Measurements from ENCODE around the gene CORO2B. TPM values are rescaled to one million over a fixed set of nuclear protein-coding genes. Genes with fewer than 3 reads are reported as not detected.

Gene CORO2B
- total and polyA plus RNA-seq, 2 of the 13 experiments (the other 11 are each of a cell fraction or from before 2014, with no cell fraction given) = 0.35 to 0.63 TPM

DNA sequence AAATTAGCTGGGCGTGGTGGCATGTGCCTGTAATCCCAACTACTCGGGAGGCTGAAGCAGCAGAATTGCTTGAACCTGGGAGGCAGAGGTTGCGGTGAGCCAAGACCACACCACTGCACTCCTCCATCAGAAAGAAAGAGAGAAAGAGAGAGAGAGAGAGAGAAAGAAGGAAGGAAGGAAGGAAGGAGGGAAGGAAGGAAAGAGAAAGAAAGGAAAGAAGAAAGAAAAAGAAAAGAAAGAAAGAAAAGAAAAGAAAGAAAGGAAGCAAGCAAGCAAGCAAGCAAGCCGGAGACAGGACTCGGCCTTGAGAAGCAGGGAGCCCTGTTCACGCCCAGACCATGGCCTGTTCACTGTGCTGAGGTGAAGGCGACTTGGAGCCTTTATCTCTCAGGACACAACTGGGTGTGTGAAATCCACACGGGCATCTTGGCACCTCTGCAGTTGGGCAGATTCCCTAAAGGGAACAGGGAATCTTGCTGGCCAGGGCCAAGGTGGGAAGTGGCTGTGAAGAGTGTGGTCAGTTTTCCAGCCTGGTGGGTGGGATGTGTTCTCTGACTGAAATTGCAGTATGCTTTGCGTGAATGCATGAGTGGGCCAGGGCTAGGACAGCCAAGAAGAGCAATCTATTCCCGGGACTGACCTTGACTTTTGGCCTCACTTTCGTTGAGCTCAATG lies 90.3 kb downstream of the CORO2B start:
- BruUV-seq (replicated peaks) = no TSS peak
- no peak for FAIRE-seq
- CTCF ChIA-PET (ENCODE audit: low intra/inter-chr PET ratio, low total read pairs) = no interaction called here

More for the DNA sequence above, 90.3 kb downstream of the CORO2B start:
- H3K9me3 ChIP-seq (ENCODE audit: low read length) = no peaks in the 10 kb centered on the region
- H4K20me1 ChIP-seq (ENCODE audit: insufficient read depth, low read length) = no peaks in the 10 kb centered on the region
- DNase-seq (ENCODE audit: low spot score) = no peak
- no peak overlapping the region for H3K27ac ChIP-seq (ENCODE audit: extremely low read length, insufficient read depth, low read length)
- intact Hi-C loops (cut with micrococcal nuclease; ENCODE audit: unreplicated experiment) = no loop called here
- peaks cover 0 to 3% of the 10 kb centered on the region in 2 experiments; a peak in 1 of 5 replicates for H3K27me3 ChIP-seq (ENCODE audit: control insufficient read depth in 1 of 2, insufficient read depth in 2 of 2, low read length in 2 of 2)
- ATAC-seq = no peak
- 30% methylated on average over 11 of the region's 11 CpGs for WGBS (ENCODE audit: low lambda C conversion rate)
- no peaks in the 10 kb centered on the region for H3K36me3 ChIP-seq (replicated peaks in 1 of 2; ENCODE audit: control insufficient read depth in 1 of 2, insufficient read depth in 2 of 2, low read length in 2 of 2)
- H3K4me1 ChIP-seq (ENCODE audit: insufficient read depth, low read length) = no peaks in the 10 kb centered on the region
- in situ Hi-C loops (cut with HindIII; ENCODE audit: extremely low pct_ligation_motif_present, low pct_unique_long_range_greater_than_20kb) = no loop called here
- TF ChIP-seq ATF4 (CRISPR knock-in tag; IDR thresholded peaks at IDR 0.05) (no peak), HNRNPH1 (optimal IDR thresholded peaks at IDR 0.05; ENCODE audit: low read depth, low read length) (no peak), ZFP91 (CRISPR knock-in tag; IDR thresholded peaks at IDR 0.05; ENCODE audit: borderline replicate concordance) (no peak), CC2D1A (CRISPR knock-in tag; IDR thresholded peaks at IDR 0.05) (no peak), TBX3 (IDR thresholded peaks at IDR 0.05; ENCODE audit: borderline replicate concordance) (no peak), RFX1 (IDR thresholded peaks at IDR 0.05) (no peak), SALL2 (CRISPR knock-in tag; IDR thresholded peaks at IDR 0.05) (no peak), TSC22D2 (CRISPR knock-in tag; IDR thresholded peaks at IDR 0.05; ENCODE audit: borderline replicate concordance) (no peak), NAIF1 (CRISPR knock-in tag; IDR thresholded peaks at IDR 0.05; ENCODE audit: borderline replicate concordance) (no peak), BRF2 (CRISPR knock-in tag; IDR thresholded peaks at IDR 0.05) (no peak), ZNF614 (CRISPR knock-in tag; IDR thresholded peaks at IDR 0.05; ENCODE audit: borderline replicate concordance) (no peak), PLRG1 (conservative IDR thresholded peaks at IDR 0.05) (no peak), KMT2A (CRISPR knock-in tag; IDR thresholded peaks at IDR 0.05) (no peak), MBNL3 (CRISPR knock-in tag; conservative IDR thresholded peaks at IDR 0.05) (no peak), HDAC2 (CRISPR knock-in tag; IDR thresholded peaks at IDR 0.05) (no peak), AHDC1 (CRISPR knock-in tag; IDR thresholded peaks at IDR 0.05; ENCODE audit: borderline replicate concordance) (no peak)
- POLR2A ChIA-PET = no interaction called here
- no peak overlapping the region for H3K4me3 ChIP-seq (replicated peaks in 1 of 3; ENCODE audit: insufficient read depth in 1 of 3, low read depth in 2 of 3, low read length in 3 of 3)
- H2AFZ ChIP-seq (ENCODE audit: low read length) = no peak overlapping the region
- H3K4me2 ChIP-seq (ENCODE audit: low read depth, low read length) = no peak overlapping the region
- no peaks in the 10 kb centered on the region for H3K79me2 ChIP-seq (ENCODE audit: insufficient read depth, low read length)
- no peak overlapping the region for H3K9ac ChIP-seq (ENCODE audit: insufficient read depth, low read depth, low read length)

Measured in HepG2 (cell line).